Measurements from ENCODE around the gene PLAAT1. TPM values are rescaled to one million over a fixed set of nuclear protein-coding genes. Genes with fewer than 3 reads are reported as not detected.

PLAAT1 gene
- total RNA-seq, 3 donors from 2014 or later: 0.32 to 1.5 (median 0.66) TPM

GRCh38 chr3:193248848-193249468, 7.9 kb downstream of the PLAAT1 start:
- DNase-seq (ENCODE audit: low spot score in 2 of 2): no peak
- Histone ChIP-seq H3K36me3 (no peaks in the 10 kb centered on the region), H3K4me3 (no peak overlapping the region), H3K27ac (no peak overlapping the region), H3K27me3 (no peaks in the 10 kb centered on the region), H3K4me1 (no peaks in the 10 kb centered on the region), H3K9me3 (peaks cover 22 to 31% of the 10 kb centered on the region in 2 donors)
- no peak for TF ChIP-seq POLR2A (IDR thresholded peaks at IDR 0.05)
- TF ChIP-seq CTCF (IDR thresholded peaks at IDR 0.05): no peak
- TF ChIP-seq POLR2AphosphoS5 (IDR thresholded peaks at IDR 0.05): no peak
- intact Hi-C loops (cut with DNase I; ENCODE audit: low total_unique reads): no loop called here

GRCh38 chr3:193250492-193250891, 9.5 kb downstream of the PLAAT1 start:
- H3K9me3 ChIP-seq: peaks cover 22 to 31% of the 10 kb centered on the region in 2 donors
- H3K4me3 ChIP-seq: no peak overlapping the region
- no peak overlapping the region for H3K27ac ChIP-seq
- no peaks in the 10 kb centered on the region for H3K36me3 ChIP-seq
- no peak for DNase-seq (ENCODE audit: low spot score in 2 of 2)
- no peaks in the 10 kb centered on the region for H3K27me3 ChIP-seq
- no peaks in the 10 kb centered on the region for H3K4me1 ChIP-seq
- no peak for TF ChIP-seq POLR2A (IDR thresholded peaks at IDR 0.05)
- TF ChIP-seq POLR2AphosphoS5 (IDR thresholded peaks at IDR 0.05): no peak
- TF ChIP-seq CTCF (IDR thresholded peaks at IDR 0.05): no peak
- intact Hi-C loops (cut with DNase I; ENCODE audit: low total_unique reads): no loop called here

- no peaks in the 10 kb centered on the region for H3K36me3 ChIP-seq
- TF ChIP-seq POLR2AphosphoS5 (IDR thresholded peaks at IDR 0.05) (no peak), POLR2A (IDR thresholded peaks at IDR 0.05) (no peak)
- H3K4me3 ChIP-seq: no peak overlapping the region
- intact Hi-C loops (cut with DNase I; ENCODE audit: low total_unique reads): no loop called here
- no peak for DNase-seq (ENCODE audit: low spot score in 2 of 2)
- no peaks in the 10 kb centered on the region for H3K4me1 ChIP-seq
- H3K9me3 ChIP-seq: peaks cover 12 to 13% of the 10 kb centered on the region in 2 donors
- no peaks in the 10 kb centered on the region for H3K27me3 ChIP-seq
- H3K27ac ChIP-seq: no peak overlapping the region
Measured at GRCh38 chr3:193253986-193254660, 13.1 kb downstream of the PLAAT1 start.

GRCh38 chr3:193261970-193262369, 20.9 kb downstream of the PLAAT1 start:
- H3K9me3 ChIP-seq: no peaks in the 10 kb centered on the region
- H3K4me1 ChIP-seq: no peaks in the 10 kb centered on the region
- H3K36me3 ChIP-seq: no peaks in the 10 kb centered on the region
- intact Hi-C loops (cut with DNase I; ENCODE audit: low total_unique reads): no loop called here
- no peaks in the 10 kb centered on the region for H3K27me3 ChIP-seq
- H3K4me3 ChIP-seq: no peak overlapping the region
- no peak overlapping the region for H3K27ac ChIP-seq
- TF ChIP-seq CTCF (IDR thresholded peaks at IDR 0.05): no peak
- no peak for TF ChIP-seq POLR2AphosphoS5 (IDR thresholded peaks at IDR 0.05)
- TF ChIP-seq POLR2A (IDR thresholded peaks at IDR 0.05): no peak
- no peak for DNase-seq (ENCODE audit: low spot score in 2 of 2)

- intact Hi-C loops (cut with DNase I; ENCODE audit: low total_unique reads): no loop called here
- no peaks in the 10 kb centered on the region for H3K4me1 ChIP-seq
- H3K9me3 ChIP-seq: no peaks in the 10 kb centered on the region
- H3K36me3 ChIP-seq: no peaks in the 10 kb centered on the region
- no peak overlapping the region for H3K27ac ChIP-seq
- TF ChIP-seq POLR2AphosphoS5 (IDR thresholded peaks at IDR 0.05) (no peak), POLR2A (IDR thresholded peaks at IDR 0.05) (no peak), CTCF (IDR thresholded peaks at IDR 0.05) (no peak)
- H3K4me3 ChIP-seq: no peak overlapping the region
- H3K27me3 ChIP-seq: no peaks in the 10 kb centered on the region
- DNase-seq (ENCODE audit: low spot score in 2 of 2): no peak
Measured at GRCh38 chr3:193262707-193263106, 21.7 kb downstream of the PLAAT1 start.

Measured in breast epithelium (tissue), 4 donors.